H1 (cell line): ENCODE results near the gene LPCAT3.

ENCODE experiments used
- CHD1 ChIP-seq: IDR thresholded peaks from 2 replicates; pipeline ENCODE4 v1.6.1; 2012; ENCODE audit warnings: low read depth, low read length, improper control_type of control experiment
- EP300 ChIP-seq, 2 experiments: IDR thresholded peaks; 1 replicate in 1 of 2; 2 replicates in 1 of 2; pipeline ENCODE4 v1.6.1; 2011 to 2012; ENCODE audit warnings: low read depth in 2 of 2, low read length in 2 of 2, mild to moderate bottlenecking in 2 of 2, borderline replicate concordance in 1 of 2, inconsistent platforms in 1 of 2, moderate library complexity in 1 of 2
- EZH2 ChIP-seq: fragments of 200-600 bp; sonication (generic); IDR thresholded peaks from 2 replicates; pipeline ENCODE4 v1.7.1; 2012; ENCODE audit warnings: low read depth, mild to moderate bottlenecking, moderate library complexity, low read length, inconsistent platforms; ENCODE audit not compliant: severe bottlenecking
- JUN ChIP-seq: IDR thresholded peaks from 2 replicates; pipeline ENCODE4 v1.6.1; 2011; ENCODE audit warnings: low read depth, mild to moderate bottlenecking, improper control_type of control experiment, low read length
- POLR2A ChIP-seq, 2 experiments: IDR thresholded peaks; 1 replicate in 1 of 2; 2 replicates in 1 of 2; pipeline ENCODE4 v1.6.1; 2011; ENCODE audit warnings: low read depth in 2 of 2, low read length in 2 of 2, mild to moderate bottlenecking in 2 of 2; ENCODE audit errors: control extremely low read depth in 1 of 2
- SIN3A ChIP-seq, 2 experiments: IDR thresholded peaks in 1 of 2; conservative IDR thresholded peaks in 1 of 2; 2 replicates each; pipeline ENCODE4 v1.6.1; 2011 to 2012; ENCODE audit warnings: low read length in 2 of 2, improper control_type of control experiment in 1 of 2, low read depth in 1 of 2, mild to moderate bottlenecking in 1 of 2
- SP1 ChIP-seq: IDR thresholded peaks from 2 replicates; pipeline ENCODE4 v1.6.1; 2011; ENCODE audit warnings: low read depth, low read length
- YY1 ChIP-seq: IDR thresholded peaks from 2 replicates; pipeline ENCODE4 v1.6.1; 2011; ENCODE audit warnings: low read depth, mild to moderate bottlenecking, low read length
- ZNF274 ChIP-seq: IDR thresholded peaks from 2 replicates; pipeline ENCODE4 v1.7.0; 2012; ENCODE audit warnings: low read length, borderline replicate concordance; ENCODE audit errors: extremely low read depth
- TF ChIP-seq, protein P1 (sequence below), 3 experiments: IDR thresholded peaks; 1 replicate in 2 of 3; 2 replicates in 1 of 3; pipeline versions ENCODE4 v1.5.1 to v1.6.1; 2011; ENCODE audit warnings: low read length in 3 of 3, mild to moderate bottlenecking in 3 of 3, inconsistent platforms in 2 of 3, low read depth in 1 of 3, moderate library complexity in 1 of 3; ENCODE audit not compliant: insufficient read depth in 1 of 3; ENCODE audit errors: control extremely low read depth in 1 of 3
- TF ChIP-seq, protein P2 (sequence below): fragments of 300-600 bp; sonication (generic); IDR thresholded peaks from 2 replicates; pipeline ENCODE4 v1.7.1; 2012; ENCODE audit warnings: low read length, moderate library complexity, mild to moderate bottlenecking, inconsistent platforms; ENCODE audit not compliant: insufficient replicate concordance

DNA sequence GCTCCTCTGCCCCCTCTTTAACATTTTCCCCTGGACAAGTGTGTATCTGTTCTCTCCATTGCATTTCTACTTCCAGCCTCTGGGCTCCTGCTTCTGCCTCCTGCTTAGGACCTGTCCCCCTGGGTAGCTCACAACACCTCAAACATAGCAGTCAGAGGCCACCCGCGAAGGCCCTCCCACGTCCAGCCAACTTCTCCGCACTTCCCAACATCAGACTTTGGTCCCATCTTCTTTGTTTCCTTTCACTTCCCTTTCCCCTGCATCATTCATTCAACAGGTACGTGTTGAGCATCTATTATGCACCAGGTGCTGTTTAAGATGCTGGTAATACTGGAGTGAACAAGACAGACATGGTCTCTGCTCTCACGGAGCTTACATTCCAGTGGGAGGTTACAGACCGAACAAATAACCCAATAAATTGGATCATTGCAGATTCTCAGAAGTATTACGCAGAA lies 71.3 kb downstream of the LPCAT3 start:
- TF ChIP-seq SP1 (no peak), ZNF274 (no peak), JUN (no peak), POLR2A (IDR thresholded peaks at IDR 0.05; ENCODE audit: control extremely low read depth in 1 of 2, low read depth in 2 of 2, low read length in 2 of 2) (no peak), EP300 (IDR thresholded peaks at IDR 0.05; ENCODE audit: borderline replicate concordance in 1 of 2, low read depth in 2 of 2, low read length in 2 of 2) (no peak), EZH2 (no peak), CHD1 (no peak), YY1 (no peak), SIN3A (conservative IDR thresholded peaks at IDR 0.05 in 1 of 2, IDR thresholded peaks at IDR 0.05 in 1 of 2; ENCODE audit: low read depth in 1 of 2, low read length in 2 of 2) (no peak)
- TF ChIP-seq, protein P1, sequence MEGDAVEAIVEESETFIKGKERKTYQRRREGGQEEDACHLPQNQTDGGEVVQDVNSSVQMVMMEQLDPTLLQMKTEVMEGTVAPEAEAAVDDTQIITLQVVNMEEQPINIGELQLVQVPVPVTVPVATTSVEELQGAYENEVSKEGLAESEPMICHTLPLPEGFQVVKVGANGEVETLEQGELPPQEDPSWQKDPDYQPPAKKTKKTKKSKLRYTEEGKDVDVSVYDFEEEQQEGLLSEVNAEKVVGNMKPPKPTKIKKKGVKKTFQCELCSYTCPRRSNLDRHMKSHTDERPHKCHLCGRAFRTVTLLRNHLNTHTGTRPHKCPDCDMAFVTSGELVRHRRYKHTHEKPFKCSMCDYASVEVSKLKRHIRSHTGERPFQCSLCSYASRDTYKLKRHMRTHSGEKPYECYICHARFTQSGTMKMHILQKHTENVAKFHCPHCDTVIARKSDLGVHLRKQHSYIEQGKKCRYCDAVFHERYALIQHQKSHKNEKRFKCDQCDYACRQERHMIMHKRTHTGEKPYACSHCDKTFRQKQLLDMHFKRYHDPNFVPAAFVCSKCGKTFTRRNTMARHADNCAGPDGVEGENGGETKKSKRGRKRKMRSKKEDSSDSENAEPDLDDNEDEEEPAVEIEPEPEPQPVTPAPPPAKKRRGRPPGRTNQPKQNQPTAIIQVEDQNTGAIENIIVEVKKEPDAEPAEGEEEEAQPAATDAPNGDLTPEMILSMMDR (IDR thresholded peaks at IDR 0.05; ENCODE audit: control extremely low read depth in 1 of 3, insufficient read depth in 1 of 3, low read depth in 1 of 3, low read length in 3 of 3), result no peak
- TF ChIP-seq, protein P2, sequence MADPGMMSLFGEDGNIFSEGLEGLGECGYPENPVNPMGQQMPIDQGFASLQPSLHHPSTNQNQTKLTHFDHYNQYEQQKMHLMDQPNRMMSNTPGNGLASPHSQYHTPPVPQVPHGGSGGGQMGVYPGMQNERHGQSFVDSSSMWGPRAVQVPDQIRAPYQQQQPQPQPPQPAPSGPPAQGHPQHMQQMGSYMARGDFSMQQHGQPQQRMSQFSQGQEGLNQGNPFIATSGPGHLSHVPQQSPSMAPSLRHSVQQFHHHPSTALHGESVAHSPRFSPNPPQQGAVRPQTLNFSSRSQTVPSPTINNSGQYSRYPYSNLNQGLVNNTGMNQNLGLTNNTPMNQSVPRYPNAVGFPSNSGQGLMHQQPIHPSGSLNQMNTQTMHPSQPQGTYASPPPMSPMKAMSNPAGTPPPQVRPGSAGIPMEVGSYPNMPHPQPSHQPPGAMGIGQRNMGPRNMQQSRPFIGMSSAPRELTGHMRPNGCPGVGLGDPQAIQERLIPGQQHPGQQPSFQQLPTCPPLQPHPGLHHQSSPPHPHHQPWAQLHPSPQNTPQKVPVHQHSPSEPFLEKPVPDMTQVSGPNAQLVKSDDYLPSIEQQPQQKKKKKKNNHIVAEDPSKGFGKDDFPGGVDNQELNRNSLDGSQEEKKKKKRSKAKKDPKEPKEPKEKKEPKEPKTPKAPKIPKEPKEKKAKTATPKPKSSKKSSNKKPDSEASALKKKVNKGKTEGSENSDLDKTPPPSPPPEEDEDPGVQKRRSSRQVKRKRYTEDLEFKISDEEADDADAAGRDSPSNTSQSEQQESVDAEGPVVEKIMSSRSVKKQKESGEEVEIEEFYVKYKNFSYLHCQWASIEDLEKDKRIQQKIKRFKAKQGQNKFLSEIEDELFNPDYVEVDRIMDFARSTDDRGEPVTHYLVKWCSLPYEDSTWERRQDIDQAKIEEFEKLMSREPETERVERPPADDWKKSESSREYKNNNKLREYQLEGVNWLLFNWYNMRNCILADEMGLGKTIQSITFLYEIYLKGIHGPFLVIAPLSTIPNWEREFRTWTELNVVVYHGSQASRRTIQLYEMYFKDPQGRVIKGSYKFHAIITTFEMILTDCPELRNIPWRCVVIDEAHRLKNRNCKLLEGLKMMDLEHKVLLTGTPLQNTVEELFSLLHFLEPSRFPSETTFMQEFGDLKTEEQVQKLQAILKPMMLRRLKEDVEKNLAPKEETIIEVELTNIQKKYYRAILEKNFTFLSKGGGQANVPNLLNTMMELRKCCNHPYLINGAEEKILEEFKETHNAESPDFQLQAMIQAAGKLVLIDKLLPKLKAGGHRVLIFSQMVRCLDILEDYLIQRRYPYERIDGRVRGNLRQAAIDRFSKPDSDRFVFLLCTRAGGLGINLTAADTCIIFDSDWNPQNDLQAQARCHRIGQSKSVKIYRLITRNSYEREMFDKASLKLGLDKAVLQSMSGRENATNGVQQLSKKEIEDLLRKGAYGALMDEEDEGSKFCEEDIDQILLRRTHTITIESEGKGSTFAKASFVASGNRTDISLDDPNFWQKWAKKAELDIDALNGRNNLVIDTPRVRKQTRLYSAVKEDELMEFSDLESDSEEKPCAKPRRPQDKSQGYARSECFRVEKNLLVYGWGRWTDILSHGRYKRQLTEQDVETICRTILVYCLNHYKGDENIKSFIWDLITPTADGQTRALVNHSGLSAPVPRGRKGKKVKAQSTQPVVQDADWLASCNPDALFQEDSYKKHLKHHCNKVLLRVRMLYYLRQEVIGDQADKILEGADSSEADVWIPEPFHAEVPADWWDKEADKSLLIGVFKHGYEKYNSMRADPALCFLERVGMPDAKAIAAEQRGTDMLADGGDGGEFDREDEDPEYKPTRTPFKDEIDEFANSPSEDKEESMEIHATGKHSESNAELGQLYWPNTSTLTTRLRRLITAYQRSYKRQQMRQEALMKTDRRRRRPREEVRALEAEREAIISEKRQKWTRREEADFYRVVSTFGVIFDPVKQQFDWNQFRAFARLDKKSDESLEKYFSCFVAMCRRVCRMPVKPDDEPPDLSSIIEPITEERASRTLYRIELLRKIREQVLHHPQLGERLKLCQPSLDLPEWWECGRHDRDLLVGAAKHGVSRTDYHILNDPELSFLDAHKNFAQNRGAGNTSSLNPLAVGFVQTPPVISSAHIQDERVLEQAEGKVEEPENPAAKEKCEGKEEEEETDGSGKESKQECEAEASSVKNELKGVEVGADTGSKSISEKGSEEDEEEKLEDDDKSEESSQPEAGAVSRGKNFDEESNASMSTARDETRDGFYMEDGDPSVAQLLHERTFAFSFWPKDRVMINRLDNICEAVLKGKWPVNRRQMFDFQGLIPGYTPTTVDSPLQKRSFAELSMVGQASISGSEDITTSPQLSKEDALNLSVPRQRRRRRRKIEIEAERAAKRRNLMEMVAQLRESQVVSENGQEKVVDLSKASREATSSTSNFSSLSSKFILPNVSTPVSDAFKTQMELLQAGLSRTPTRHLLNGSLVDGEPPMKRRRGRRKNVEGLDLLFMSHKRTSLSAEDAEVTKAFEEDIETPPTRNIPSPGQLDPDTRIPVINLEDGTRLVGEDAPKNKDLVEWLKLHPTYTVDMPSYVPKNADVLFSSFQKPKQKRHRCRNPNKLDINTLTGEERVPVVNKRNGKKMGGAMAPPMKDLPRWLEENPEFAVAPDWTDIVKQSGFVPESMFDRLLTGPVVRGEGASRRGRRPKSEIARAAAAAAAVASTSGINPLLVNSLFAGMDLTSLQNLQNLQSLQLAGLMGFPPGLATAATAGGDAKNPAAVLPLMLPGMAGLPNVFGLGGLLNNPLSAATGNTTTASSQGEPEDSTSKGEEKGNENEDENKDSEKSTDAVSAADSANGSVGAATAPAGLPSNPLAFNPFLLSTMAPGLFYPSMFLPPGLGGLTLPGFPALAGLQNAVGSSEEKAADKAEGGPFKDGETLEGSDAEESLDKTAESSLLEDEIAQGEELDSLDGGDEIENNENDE, result no peak
